ENCODE measurements around the gene PPIP5K2. TPM values are rescaled to one million over a fixed set of nuclear protein-coding genes. Genes with fewer than 3 reads are reported as not detected.

Gene PPIP5K2
- total RNA-seq, 1 donor from 2014 or later: 53.3 TPM

DNA sequence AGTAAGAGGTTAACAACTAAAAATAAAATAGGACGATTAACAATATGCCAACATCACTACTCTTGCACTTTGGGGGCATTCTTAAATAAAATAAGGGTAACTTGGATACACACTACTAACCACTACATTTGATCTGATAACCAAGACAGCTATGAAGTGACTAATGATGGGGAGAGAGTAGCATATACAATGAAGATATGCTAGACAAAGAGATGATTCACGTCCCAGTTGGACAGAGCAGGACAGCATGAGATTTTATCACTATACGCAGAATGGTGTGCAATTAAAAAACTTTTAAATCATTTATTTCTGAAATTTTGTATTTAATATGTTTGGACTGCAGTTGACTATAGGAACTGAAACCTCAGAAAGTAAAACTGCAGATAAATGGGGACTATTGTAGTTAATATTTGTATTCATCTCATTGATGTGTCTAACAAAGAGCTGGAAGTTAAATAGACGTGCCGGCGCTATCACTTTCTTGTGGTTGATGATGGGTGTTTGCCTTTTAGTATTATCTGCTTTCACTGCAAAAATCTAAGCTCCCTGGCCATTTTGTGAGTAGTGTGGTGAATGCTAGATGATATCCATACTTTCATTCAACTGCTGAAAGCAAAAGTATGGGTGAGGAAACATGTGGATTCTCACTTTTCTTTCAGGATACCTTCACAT lies 18.9 kb upstream of the PPIP5K2 start:
- no peaks in the 10 kb centered on the region for H3K9me3 ChIP-seq
- H3K4me1 ChIP-seq: no peaks in the 10 kb centered on the region
- TF ChIP-seq CTCF (IDR thresholded peaks at IDR 0.05): no peak
- no peak overlapping the region for H3K4me3 ChIP-seq
- no peaks in the 10 kb centered on the region for H3K27me3 ChIP-seq
- peaks cover 43% of the 10 kb centered on the region for H3K36me3 ChIP-seq
- H3K27ac ChIP-seq: no peak overlapping the region
- DNase-seq (no peak), ATAC-seq (no peak)
- intact Hi-C loops (cut with DNase I): no loop called here

- Histone ChIP-seq H3K27ac (no peak overlapping the region), H3K9me3 (no peaks in the 10 kb centered on the region), H3K4me3 (no peak overlapping the region), H3K27me3 (no peaks in the 10 kb centered on the region), H3K36me3 (peaks cover 33% of the 10 kb centered on the region), H3K4me1 (no peaks in the 10 kb centered on the region)
- intact Hi-C loops (cut with DNase I): no loop called here
- DNase-seq: no peak
- no peak for ATAC-seq
- no peak for TF ChIP-seq CTCF (IDR thresholded peaks at IDR 0.05)
Measured at GRCh38 chr5:103102234-103102633, 17.9 kb upstream of the PPIP5K2 start.

- intact Hi-C loops (cut with DNase I): no loop called here
- Histone ChIP-seq H3K27me3 (no peaks in the 10 kb centered on the region), H3K9me3 (no peaks in the 10 kb centered on the region), H3K4me1 (no peaks in the 10 kb centered on the region), H3K4me3 (no peak overlapping the region), H3K36me3 (peaks cover 5% of the 10 kb centered on the region), H3K27ac (no peak overlapping the region)
- TF ChIP-seq CTCF (IDR thresholded peaks at IDR 0.05): no peak
- ATAC-seq: no peak
- DNase-seq: no peak
Measured at GRCh38 chr5:103108086-103108485, 12.0 kb upstream of the PPIP5K2 start.

DNA sequence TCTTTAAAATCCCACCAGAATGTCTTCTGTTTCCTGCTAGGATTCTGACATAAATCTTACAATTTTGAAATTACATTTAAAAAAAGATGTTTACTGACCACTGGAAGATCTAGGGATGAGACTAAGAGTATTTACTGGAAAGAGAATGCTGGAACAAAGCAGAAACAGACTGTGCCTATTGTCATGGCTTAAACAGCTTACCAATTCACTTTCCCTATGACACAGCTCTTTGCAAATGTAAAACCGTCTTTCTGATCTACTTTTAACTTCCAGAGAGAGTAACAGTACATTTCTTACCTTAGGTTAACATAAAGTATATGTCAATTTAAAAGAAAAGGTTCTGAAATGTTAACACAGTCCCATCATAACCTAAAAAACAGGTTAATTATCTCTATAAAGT lies 10.8 kb upstream of the PPIP5K2 start:
- no peak for DNase-seq
- Histone ChIP-seq H3K27ac (no peak overlapping the region), H3K4me3 (no peak overlapping the region), H3K36me3 (no peaks in the 10 kb centered on the region), H3K4me1 (no peaks in the 10 kb centered on the region), H3K27me3 (no peaks in the 10 kb centered on the region), H3K9me3 (no peaks in the 10 kb centered on the region)
- no peak for ATAC-seq
- intact Hi-C loops (cut with DNase I): no loop called here
- no peak for TF ChIP-seq CTCF (IDR thresholded peaks at IDR 0.05)

- ATAC-seq (no peak), DNase-seq (no peak)
- intact Hi-C loops (cut with DNase I): no loop called here
- H3K9me3 ChIP-seq: no peaks in the 10 kb centered on the region
- H3K36me3 ChIP-seq: no peaks in the 10 kb centered on the region
- H3K4me3 ChIP-seq: no peak overlapping the region
- no peak for TF ChIP-seq CTCF (IDR thresholded peaks at IDR 0.05)
- H3K27me3 ChIP-seq: no peaks in the 10 kb centered on the region
- H3K4me1 ChIP-seq: no peaks in the 10 kb centered on the region
- H3K27ac ChIP-seq: no peak overlapping the region
Measured at GRCh38 chr5:103110403-103110802, 9.7 kb upstream of the PPIP5K2 start.

DNA sequence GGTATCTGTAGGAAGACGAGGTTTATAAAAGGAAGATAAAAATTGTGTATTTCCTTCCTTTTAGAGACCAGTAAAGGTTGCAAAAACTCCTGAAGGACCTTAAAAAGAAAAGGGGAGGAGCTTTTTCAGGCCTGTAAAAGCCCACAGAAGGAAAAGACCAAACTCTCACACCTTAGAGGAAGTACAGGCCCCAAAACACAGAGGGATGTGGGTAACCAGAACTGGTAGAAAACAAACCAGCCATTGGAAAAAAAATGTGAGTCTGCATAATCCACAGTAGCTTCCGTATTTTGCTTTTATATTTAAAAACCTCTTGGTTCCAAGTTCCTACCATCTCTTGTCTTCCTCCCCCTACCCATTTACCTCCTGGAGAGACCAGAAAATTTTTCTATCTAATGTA lies 8.6 kb upstream of the PPIP5K2 start:
- intact Hi-C loops (cut with DNase I): no loop called here
- Histone ChIP-seq H3K27ac (no peak overlapping the region), H3K9me3 (no peaks in the 10 kb centered on the region), H3K36me3 (no peaks in the 10 kb centered on the region), H3K4me3 (no peak overlapping the region), H3K27me3 (no peaks in the 10 kb centered on the region), H3K4me1 (no peaks in the 10 kb centered on the region)
- DNase-seq: no peak
- peak; percentile 46 for ATAC-seq
- TF ChIP-seq CTCF (IDR thresholded peaks at IDR 0.05): no peak

Data from upper lobe of right lung (tissue), 1 donor.